ENCODE measurements around the gene CYP2A7. TPM values are rescaled to one million over a fixed set of nuclear protein-coding genes. Genes with fewer than 3 reads are reported as not detected.
"Not testable (repeated sequence)": the region's sequence is repeated elsewhere in the genome, so short reads cannot be mapped to it uniquely, and the experiment has no call there.

Gene CYP2A7
- total RNA-seq, 1 experiment from 2014 or later = not detected

- DNase-seq (ENCODE audit: low read depth); in situ Hi-C loops (cut with HindIII; ENCODE audit: low pct_unique_long_range_greater_than_20kb, low sequenced_read_pairs): not testable (repeated sequence)
Observed at GRCh38 chr19:40901975-40902750, 20.1 kb upstream of the CYP2A7 start.

GRCh38 chr19:40900521-40900920 is 18.5 kb upstream of the CYP2A7 start:
- DNase-seq (ENCODE audit: low read depth); in situ Hi-C loops (cut with HindIII; ENCODE audit: low pct_unique_long_range_greater_than_20kb, low sequenced_read_pairs): not testable (repeated sequence)

- DNase-seq (ENCODE audit: low read depth); in situ Hi-C loops (cut with HindIII; ENCODE audit: low pct_unique_long_range_greater_than_20kb, low sequenced_read_pairs): not testable (repeated sequence)
Observed at GRCh38 chr19:40899964-40900363, 17.9 kb upstream of the CYP2A7 start.

- DNase-seq (ENCODE audit: low read depth) = peak; percentile 92
- in situ Hi-C loops (cut with HindIII; ENCODE audit: low pct_unique_long_range_greater_than_20kb, low sequenced_read_pairs) = not testable (repeated sequence)
Observed at GRCh38 chr19:40896843-40897789, 15.1 kb upstream of the CYP2A7 start.

GRCh38 chr19:40896418-40896796 is 14.4 kb upstream of the CYP2A7 start:
- DNase-seq (ENCODE audit: low read depth) = no peak

GRCh38 chr19:40893112-40893511 is 11.1 kb upstream of the CYP2A7 start:
- in situ Hi-C loops (cut with HindIII; ENCODE audit: low pct_unique_long_range_greater_than_20kb, low sequenced_read_pairs) = no loop called here
- DNase-seq (ENCODE audit: low read depth) = no peak

More at GRCh38 chr19:40896418-40896796, 14.4 kb upstream of the CYP2A7 start:
- in situ Hi-C loops (cut with HindIII; ENCODE audit: low pct_unique_long_range_greater_than_20kb, low sequenced_read_pairs) = no loop called here

GRCh38 chr19:40889366-40889765 is 7.3 kb upstream of the CYP2A7 start:
- in situ Hi-C loops (cut with HindIII; ENCODE audit: low pct_unique_long_range_greater_than_20kb, low sequenced_read_pairs) = no loop called here
- DNase-seq (ENCODE audit: low read depth) = no peak

GRCh38 chr19:40888191-40888590 is 6.2 kb upstream of the CYP2A7 start:
- no peak for DNase-seq (ENCODE audit: low read depth)
- in situ Hi-C loops (cut with HindIII; ENCODE audit: low pct_unique_long_range_greater_than_20kb, low sequenced_read_pairs) = no loop called here

- in situ Hi-C loops (cut with HindIII; ENCODE audit: low pct_unique_long_range_greater_than_20kb, low sequenced_read_pairs); DNase-seq (ENCODE audit: low read depth): not testable (repeated sequence)
Observed at GRCh38 chr19:40884187-40884931, 2.3 kb upstream of the CYP2A7 start.

GRCh38 chr19:40879349-40879748 is 2.7 kb downstream of the CYP2A7 start:
- in situ Hi-C loops (cut with HindIII; ENCODE audit: low pct_unique_long_range_greater_than_20kb, low sequenced_read_pairs); DNase-seq (ENCODE audit: low read depth): not testable (repeated sequence)

- in situ Hi-C loops (cut with HindIII; ENCODE audit: low pct_unique_long_range_greater_than_20kb, low sequenced_read_pairs); DNase-seq (ENCODE audit: low read depth): not testable (repeated sequence)
Observed at GRCh38 chr19:40875526-40875951, 6.5 kb downstream of the CYP2A7 start.

- in situ Hi-C loops (cut with HindIII; ENCODE audit: low pct_unique_long_range_greater_than_20kb, low sequenced_read_pairs); DNase-seq (ENCODE audit: low read depth): not testable (repeated sequence)
Observed at GRCh38 chr19:40874874-40875273, 7.2 kb downstream of the CYP2A7 start.

- DNase-seq (ENCODE audit: low read depth); in situ Hi-C loops (cut with HindIII; ENCODE audit: low pct_unique_long_range_greater_than_20kb, low sequenced_read_pairs): not testable (repeated sequence)
Observed at GRCh38 chr19:40873873-40874272, 8.2 kb downstream of the CYP2A7 start.

- in situ Hi-C loops (cut with HindIII; ENCODE audit: low pct_unique_long_range_greater_than_20kb, low sequenced_read_pairs) = no loop called here
- DNase-seq (ENCODE audit: low read depth) = no peak
Observed at GRCh38 chr19:40872209-40872608, 9.8 kb downstream of the CYP2A7 start.

- no peak for DNase-seq (ENCODE audit: low read depth)
- in situ Hi-C loops (cut with HindIII; ENCODE audit: low pct_unique_long_range_greater_than_20kb, low sequenced_read_pairs) = no loop called here
Observed at GRCh38 chr19:40867701-40868100, 14.3 kb downstream of the CYP2A7 start.

GRCh38 chr19:40864739-40865496 is 17.1 kb downstream of the CYP2A7 start:
- DNase-seq (ENCODE audit: low read depth); in situ Hi-C loops (cut with HindIII; ENCODE audit: low pct_unique_long_range_greater_than_20kb, low sequenced_read_pairs): not testable (repeated sequence)

- in situ Hi-C loops (cut with HindIII; ENCODE audit: low pct_unique_long_range_greater_than_20kb, low sequenced_read_pairs) = no loop called here
- no peak for DNase-seq (ENCODE audit: low read depth)
Observed at GRCh38 chr19:40862785-40863184, 19.2 kb downstream of the CYP2A7 start.

- DNase-seq (ENCODE audit: low read depth) = no peak
Observed at GRCh38 chr19:40862333-40862732, 19.7 kb downstream of the CYP2A7 start.

More at GRCh38 chr19:40862333-40862732, 19.7 kb downstream of the CYP2A7 start:
- in situ Hi-C loops (cut with HindIII; ENCODE audit: low pct_unique_long_range_greater_than_20kb, low sequenced_read_pairs) = no loop called here

Measured in Caki2 (cell line).